ENCODE results near the gene TSPO. TPM values are rescaled to one million over a fixed set of nuclear protein-coding genes. Genes with fewer than 3 reads are reported as not detected.

The TSPO gene
- total and polyA plus RNA-seq, 2 of the 8 experiments (the other 6 are each of a cell fraction or from before 2014, with no cell fraction given) = 19.9 to 51.5 TPM

- H3K4me1 ChIP-seq (replicated peaks in 1 of 4; ENCODE audit: control insufficient read depth in 3 of 4, insufficient read depth in 4 of 4, low read length in 3 of 4) = no peaks in the 10 kb centered on the region
- no peaks in the 10 kb centered on the region for H3K9me3 ChIP-seq (ENCODE audit: insufficient read depth in 2 of 2, low read depth in 1 of 2, low read length in 1 of 2)
- TF ChIP-seq USF2 (IDR thresholded peaks at IDR 0.05; ENCODE audit: low read length) (no peak), CTCF (IDR thresholded peaks at IDR 0.05; ENCODE audit: control extremely low read depth in 1 of 3, insufficient read depth in 1 of 3, low read depth in 1 of 3, low read length in 3 of 3) (no peak), KDM1A (IDR thresholded peaks at IDR 0.05; ENCODE audit: borderline replicate concordance, low read length) (no peak), TAF7 (optimal IDR thresholded peaks at IDR 0.05; ENCODE audit: borderline replicate concordance, low read depth, low read length) (no peak), CHD2 (IDR thresholded peaks at IDR 0.05; ENCODE audit: low read length) (no peak)
- H3K23ac ChIP-seq (ENCODE audit: insufficient read length) = no peak overlapping the region
- H4K91ac ChIP-seq (replicated peaks; ENCODE audit: insufficient read length, low read length) = no peak overlapping the region
- no peak overlapping the region for H4K5ac ChIP-seq (ENCODE audit: insufficient read length, low read depth, low read length)
- no peak for DNase-seq (ENCODE audit: low read depth in 1 of 2, low spot score in 2 of 2)
- no peak overlapping the region for H3K4ac ChIP-seq (replicated peaks; ENCODE audit: insufficient read length, low read depth, low read length)
- H3K79me1 ChIP-seq (ENCODE audit: low read depth, low read length) = no peaks in the 10 kb centered on the region
- no peaks in the 10 kb centered on the region for H3K79me2 ChIP-seq (ENCODE audit: control insufficient read depth in 1 of 2, insufficient read depth in 2 of 2, low read length in 2 of 2)
- no peak overlapping the region for H3K14ac ChIP-seq (ENCODE audit: insufficient read length)
- H4K20me1 ChIP-seq (replicated peaks in 1 of 2; ENCODE audit: control insufficient read depth in 1 of 2, insufficient read depth in 2 of 2, low read length in 2 of 2) = peaks cover 5 to 7% of the 10 kb centered on the region in 2 experiments
- no peak overlapping the region for H3K4me3 ChIP-seq (ENCODE audit: extremely low read depth in 1 of 4, insufficient read depth in 2 of 4, low read depth in 3 of 4, low read length in 4 of 4)
- H2AFZ ChIP-seq (ENCODE audit: low read length) = no peak overlapping the region
- H3K18ac ChIP-seq (ENCODE audit: extremely low read depth, low read length) = no peak overlapping the region
- no peak overlapping the region for H2BK15ac ChIP-seq (ENCODE audit: low read length)
- no peak for FAIRE-seq
- peak overlapping the region; percentile 46 for H4K8ac ChIP-seq (ENCODE audit: extremely low read depth, insufficient read depth, low read length)
- no peak overlapping the region for H3K4me2 ChIP-seq (ENCODE audit: insufficient read depth in 1 of 2, low read depth in 2 of 2, low read length in 2 of 2)
- no peaks in the 10 kb centered on the region for H3K23me2 ChIP-seq (ENCODE audit: low read depth, low read length)
- H2BK120ac ChIP-seq (replicated peaks; ENCODE audit: low read depth, low read length) = no peak overlapping the region
- no peak overlapping the region for H2BK12ac ChIP-seq (ENCODE audit: low read depth, low read length)
- WGBS, 2 experiments (ENCODE audit: extremely low coverage in 1 of 2, insufficient coverage in 1 of 2, insufficient read length in 1 of 2, insufficient replicate concordance in 2 of 2, low coverage in 1 of 2, low lambda C conversion rate in 2 of 2, missing lambda C conversion rate in 1 of 2) = 89% methylated on average over 21 of the region's 25 CpGs; no CpG with 5 or more reads in 1 of the 2 experiments
- no peak overlapping the region for H2AK5ac ChIP-seq (ENCODE audit: low read depth, low read length)
- peaks cover 24 to 46% (median 42%) of the 10 kb centered on the region in 4 experiments for H3K36me3 ChIP-seq (ENCODE audit: control insufficient read depth in 2 of 4, insufficient read depth in 4 of 4, low read length in 3 of 4)
- no peak overlapping the region for H2BK20ac ChIP-seq (ENCODE audit: low read length)
- ChIA-PET POLR2A (ENCODE audit: partially characterized antibody) (interaction anchor here (1.5 to 2.6 kb wide), 6 partner anchors 10 to 32 kb away, joined by 3 to 12 read pairs (median 7); no protein-coding TSS in a partner anchor), CTCF (ENCODE audit: partially characterized antibody) (interaction anchor here (1.4 kb wide), 2 partner anchors 60 to 63 kb away, joined by 3 to 7 read pairs; no protein-coding TSS in a partner anchor)
- H3K9ac ChIP-seq (replicated peaks in 1 of 4; ENCODE audit: extremely low read depth in 1 of 4, low read depth in 3 of 4, low read length in 3 of 4) = no peak overlapping the region
- H3K56ac ChIP-seq (replicated peaks; ENCODE audit: insufficient read length, low read depth, low read length) = no peak overlapping the region
- H3K27ac ChIP-seq (ENCODE audit: low read depth, low read length) = no peak overlapping the region; the same call in 1 of the 2 replicates
- H3K27me3 ChIP-seq (replicated peaks in 1 of 4; ENCODE audit: control insufficient read depth in 3 of 4, extremely low read depth in 1 of 4, insufficient read depth in 3 of 4, low read length in 3 of 4) = no peaks in the 10 kb centered on the region
- no peak overlapping the region for H2BK5ac ChIP-seq (ENCODE audit: low read depth, low read length)
Measured at GRCh38 chr22:43168471-43169309, 17.3 kb downstream of the TSPO start.

Measured in H1 (cell line).